Epithelial cell of prostate (primary cell): ENCODE data around the gene STRN4.
A peak's percentile ranks its signal among the peaks of the same experiment; 100 is the strongest.

Experiments used
- DNase-seq: peaks from one replicate; pipeline ENCODE4 v3.0.0-alpha.2; 2011; ENCODE audit warnings: low read depth, low spot score
- H3K27ac ChIP-seq: fragments of 450-650 bp; 2 replicates; pipeline ENCODE4 v1.5.1; 2017; ENCODE audit warnings: mild to moderate bottlenecking

The STRN4 gene

DNA sequence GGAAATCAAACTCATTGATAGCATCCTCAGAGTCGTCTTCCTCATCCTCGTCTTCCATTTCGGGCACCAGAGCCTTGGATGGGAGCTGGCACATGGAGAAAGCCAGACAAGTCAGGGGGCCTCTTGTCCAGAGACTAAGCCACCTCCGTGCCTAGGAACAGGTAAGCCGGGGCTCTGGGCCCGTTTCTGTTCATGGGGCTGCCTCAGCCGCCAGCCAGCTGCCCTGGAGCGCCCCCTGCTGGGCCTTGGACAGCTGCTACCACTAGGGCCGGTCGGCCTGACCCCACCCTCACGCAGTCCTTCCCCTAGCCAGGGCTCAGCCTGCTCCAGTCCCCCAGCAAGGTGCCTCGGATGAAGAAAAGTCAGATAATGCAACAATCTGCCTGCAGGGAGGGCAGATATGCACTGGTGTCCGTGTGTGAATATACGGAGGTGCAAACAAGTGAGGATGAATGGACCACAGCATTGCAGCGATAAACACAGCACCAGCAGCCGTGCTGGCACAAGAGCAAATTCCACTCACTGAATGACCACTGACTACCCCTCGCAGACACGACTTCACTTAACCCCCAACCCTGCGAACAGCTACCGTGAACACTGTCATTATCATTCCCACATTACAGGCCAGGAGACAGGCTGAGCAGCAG, 17.4 kb downstream of the STRN4 start:
- DNase-seq = no peak
- no peak overlapping the region for H3K27ac ChIP-seq

DNA sequence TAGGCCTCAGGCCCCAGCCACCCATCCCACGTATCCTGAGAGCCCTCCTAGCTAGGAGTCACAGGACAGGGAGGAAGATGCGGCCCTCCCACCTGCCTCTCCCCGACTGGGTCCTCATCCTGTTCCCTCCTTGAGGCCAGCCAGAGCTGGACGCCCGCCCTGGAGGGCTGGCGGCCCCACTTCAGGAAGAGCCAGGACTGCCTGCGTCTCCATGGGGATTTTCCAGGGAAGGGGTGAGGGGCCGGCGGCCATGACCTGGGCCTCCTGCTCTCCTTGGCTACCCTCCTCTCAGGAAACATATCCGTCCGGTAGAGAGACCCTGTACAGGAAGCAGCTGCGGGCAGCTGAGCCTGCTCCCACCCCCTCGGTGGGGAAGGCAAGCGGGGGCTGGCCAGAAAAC, 18.0 kb downstream of the STRN4 start:
- no peak overlapping the region for H3K27ac ChIP-seq
- DNase-seq = no peak

- no peak for DNase-seq
- H3K27ac ChIP-seq = no peak overlapping the region
These were observed 18.5 kb downstream of the STRN4 start for GRCh38 chr19:46727757-46728156.

GRCh38 chr19:46726971-46727501, 19.2 kb downstream of the STRN4 start:
- H3K27ac ChIP-seq = no peak overlapping the region

GRCh38 chr19:46726551-46726950, 19.7 kb downstream of the STRN4 start:
- no peak for DNase-seq
- H3K27ac ChIP-seq = no peak overlapping the region

More at GRCh38 chr19:46726971-46727501, 19.2 kb downstream of the STRN4 start:
- DNase-seq = no peak

- H3K27ac ChIP-seq = no peak overlapping the region
- no peak for DNase-seq
These were observed 20.3 kb downstream of the STRN4 start for GRCh38 chr19:46725859-46726393.

DNA sequence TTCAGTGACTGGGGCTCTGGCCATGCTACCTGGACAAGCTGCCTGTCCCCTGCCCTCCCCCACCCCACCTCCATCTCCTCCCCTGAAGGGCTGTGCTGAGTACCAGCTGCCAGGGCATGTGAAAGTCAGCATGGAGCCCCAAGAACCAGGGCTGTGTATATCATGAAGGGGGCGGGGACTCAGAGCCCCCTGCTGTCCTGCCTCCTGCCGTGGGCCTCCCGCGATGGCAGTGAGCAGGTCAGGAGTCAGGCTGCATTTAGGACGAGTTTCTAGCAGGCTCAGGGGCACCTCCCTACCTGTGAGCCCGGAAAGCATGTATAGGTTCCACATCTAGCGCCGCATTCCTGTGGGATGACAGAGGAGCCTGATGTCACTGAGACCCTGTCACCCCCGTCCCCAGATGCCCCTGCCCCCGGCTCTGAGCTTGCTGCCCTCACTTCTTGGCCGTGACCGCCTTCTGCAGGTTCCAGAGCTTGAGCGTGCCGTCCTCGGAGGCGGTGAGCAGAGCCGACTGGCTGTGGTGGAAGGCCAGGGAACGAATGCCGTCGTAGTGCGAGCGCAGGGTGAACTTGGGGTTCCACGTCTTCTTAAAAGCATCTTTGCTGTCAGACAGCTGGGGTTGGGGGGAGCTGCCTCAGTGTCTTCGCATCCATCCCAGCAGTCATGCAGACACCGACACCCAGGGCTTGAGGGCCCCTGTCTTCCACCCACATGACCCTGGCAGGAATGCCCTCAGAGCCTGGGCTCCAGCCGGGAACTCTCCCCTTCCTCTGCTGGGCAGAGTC, 21.0 kb downstream of the STRN4 start:
- no peak overlapping the region for H3K27ac ChIP-seq

GRCh38 chr19:46724468-46724867, 21.8 kb downstream of the STRN4 start:
- no peak overlapping the region for H3K27ac ChIP-seq
- DNase-seq = no peak

More for the DNA sequence above, 21.0 kb downstream of the STRN4 start:
- DNase-seq = no peak

GRCh38 chr19:46723471-46723870, 22.8 kb downstream of the STRN4 start:
- no peak for DNase-seq
- no peak overlapping the region for H3K27ac ChIP-seq

- DNase-seq = no peak
- no peak overlapping the region for H3K27ac ChIP-seq
These were observed 23.2 kb downstream of the STRN4 start for GRCh38 chr19:46723023-46723461.

- H3K27ac ChIP-seq = no peak overlapping the region
- no peak for DNase-seq
These were observed 23.7 kb downstream of the STRN4 start for GRCh38 chr19:46722421-46723022.

- H3K27ac ChIP-seq = no peak overlapping the region
- DNase-seq = no peak
These were observed 24.3 kb downstream of the STRN4 start for GRCh38 chr19:46722004-46722380.

GRCh38 chr19:46721269-46722003, 24.8 kb downstream of the STRN4 start:
- no peak overlapping the region for H3K27ac ChIP-seq
- DNase-seq = no peak

- DNase-seq = no peak
- no peak overlapping the region for H3K27ac ChIP-seq
These were observed 25.6 kb downstream of the STRN4 start for GRCh38 chr19:46720503-46721239.

DNA sequence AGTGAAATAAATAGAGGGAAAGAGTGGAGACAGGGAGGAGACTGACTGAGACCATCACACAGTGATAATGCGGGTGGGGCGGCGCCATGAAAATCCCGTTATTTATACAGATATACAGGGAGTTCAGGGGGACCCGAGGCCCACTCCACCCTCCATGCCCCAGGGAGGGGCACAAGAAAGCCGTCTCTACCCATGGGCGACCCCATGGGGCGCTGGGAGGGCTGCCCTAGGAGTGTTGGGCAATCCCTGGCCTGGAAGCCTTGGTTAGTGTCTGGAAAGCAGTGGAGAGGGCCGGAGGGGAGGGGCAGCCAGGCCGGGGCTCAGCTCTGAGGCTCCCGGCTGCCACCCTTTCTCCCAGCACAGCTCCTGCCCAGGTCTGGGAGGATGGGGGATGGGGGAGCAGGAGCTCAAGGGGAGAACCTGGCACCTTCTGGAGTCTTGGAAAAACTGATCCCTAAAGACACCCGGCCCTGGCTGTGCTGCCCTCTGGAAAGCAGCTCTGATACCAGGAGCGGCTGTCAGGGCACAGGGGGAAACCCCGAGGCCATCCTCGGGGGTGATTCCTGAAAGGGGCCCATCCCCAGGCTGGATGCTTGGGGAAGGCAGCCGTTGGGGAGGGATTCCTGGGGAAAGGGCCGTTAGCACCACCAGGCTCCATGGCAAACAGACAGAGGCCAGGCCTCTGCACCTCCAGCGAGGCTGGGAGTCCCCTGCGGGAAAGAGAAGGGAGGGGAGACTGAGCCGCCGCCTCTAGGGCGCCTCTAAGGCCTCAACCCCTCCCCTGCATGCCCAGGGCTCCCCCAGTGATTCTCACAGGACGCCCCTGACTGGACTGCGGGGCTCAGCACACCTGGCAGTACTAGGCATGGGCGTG, 26.4 kb downstream of the STRN4 start:
- no peak for DNase-seq
- H3K27ac ChIP-seq = no peak overlapping the region

DNA sequence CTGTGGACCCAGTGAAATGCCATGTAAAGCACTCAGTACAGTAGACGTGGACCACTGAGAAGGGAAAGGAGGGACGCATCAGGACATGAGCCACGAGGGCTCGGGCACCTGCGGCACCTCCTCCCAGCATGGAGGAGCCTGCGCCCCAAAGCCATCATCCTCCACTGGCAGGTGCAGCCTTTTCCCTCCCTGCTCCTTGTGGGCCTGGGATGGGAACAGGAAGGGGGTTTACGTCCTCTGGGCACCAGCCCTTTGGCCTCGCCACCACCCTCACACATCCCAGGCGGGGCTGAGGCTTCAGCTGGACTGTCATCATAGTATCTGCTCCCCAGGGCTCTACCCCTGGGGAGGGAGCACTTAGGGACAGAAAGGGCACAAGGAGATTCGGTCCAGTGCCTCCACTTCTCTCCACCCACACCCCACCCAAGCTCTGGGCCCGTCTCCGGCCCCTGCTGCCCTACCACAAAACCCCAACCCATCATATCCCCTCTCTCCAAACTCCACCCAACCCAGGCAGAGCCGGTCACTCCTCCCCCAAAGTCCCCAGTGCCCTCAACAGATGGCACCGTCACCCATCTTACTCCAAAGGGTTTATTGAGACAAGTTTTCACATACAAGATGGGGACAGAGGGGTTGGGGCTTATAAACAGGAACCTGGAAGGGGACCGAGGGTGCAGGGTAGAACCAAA, 27.2 kb downstream of the STRN4 start:
- no peak for DNase-seq
- H3K27ac ChIP-seq = no peak overlapping the region

DNA sequence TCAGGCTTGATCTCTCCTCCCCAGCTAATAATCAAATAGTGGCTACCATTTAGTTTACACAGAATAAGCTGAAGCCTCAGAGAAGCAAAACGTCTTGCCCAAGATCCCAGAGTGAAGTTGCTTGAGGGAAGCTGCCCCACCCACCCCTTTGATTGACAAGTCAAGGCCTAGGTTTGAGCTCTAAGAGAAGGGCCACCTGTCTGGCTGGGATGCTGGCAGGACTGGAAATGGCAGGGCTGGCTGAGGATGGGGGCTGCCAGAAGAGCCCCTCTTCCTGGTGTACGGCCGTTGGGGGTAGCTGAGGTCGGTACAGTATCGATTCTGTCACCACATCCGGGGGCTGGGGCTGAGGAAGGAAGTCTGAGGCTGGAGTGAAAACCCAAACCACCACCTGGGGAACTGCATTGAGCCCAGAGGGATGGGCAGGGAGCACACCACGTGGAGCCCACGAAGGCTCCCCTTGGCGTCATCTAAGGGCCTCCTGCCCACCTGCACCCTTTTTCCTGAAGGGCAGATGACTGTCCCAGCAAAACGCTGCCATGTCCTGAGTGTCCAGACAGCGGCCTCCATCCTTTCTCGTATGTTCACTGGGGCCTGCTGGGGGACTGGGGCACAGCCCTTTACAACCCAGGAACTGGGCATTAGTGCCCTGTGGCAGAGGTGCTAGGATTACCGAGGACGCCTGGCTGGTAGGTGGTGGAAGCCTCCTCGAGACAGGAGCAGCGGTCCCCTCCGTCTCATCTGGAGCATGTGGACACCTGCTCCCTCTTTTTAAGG, 27.9 kb downstream of the STRN4 start:
- no peak for DNase-seq
- H3K27ac ChIP-seq = peak overlapping the region; percentile 88
